ENCODE results near the gene NFIA. TPM values are rescaled to one million over a fixed set of nuclear protein-coding genes. Genes with fewer than 3 reads are reported as not detected.

NFIA gene
- total and polyA plus RNA-seq, 9 of the 15 experiments (the other 6 are each of a cell fraction or from before 2014, with no cell fraction given), result 5.3 to 24.9 (median 9.8) TPM

- no peaks in the 10 kb centered on the region for H4K20me1 ChIP-seq (replicated peaks; ENCODE audit: control insufficient read depth, insufficient read depth, low read length)
- H3K79me2 ChIP-seq (ENCODE audit: control insufficient read depth, insufficient read depth, low read length), result peaks cover 78% of the 10 kb centered on the region
- H3K4me1 ChIP-seq (replicated peaks in 1 of 2; ENCODE audit: control insufficient read depth in 2 of 2, insufficient read depth in 2 of 2, low read length in 2 of 2), result peaks cover 6 to 28% of the 10 kb centered on the region in 2 experiments
- H3K4me3 ChIP-seq, result no peak overlapping the region
- CTCF ChIA-PET (ENCODE audit: low intra/inter-chr PET ratio), result no interaction called here
- POLR2A ChIA-PET, result interaction anchor here (0.9 kb wide), 1 partner anchor 12 kb away, joined by 3 read pairs; no protein-coding TSS in a partner anchor
- H3K9me3 ChIP-seq (replicated peaks; ENCODE audit: control insufficient read depth, insufficient read depth, low read depth, low read length), result no peaks in the 10 kb centered on the region
- BruUV-seq (replicated peaks), result no TSS peak
- no peak overlapping the region for H3K4me2 ChIP-seq (ENCODE audit: insufficient read depth, low read length)
- 58% methylated on average over 1 of the region's 1 CpG for whole genome bisulfite sequencing (ENCODE audit: insufficient coverage, low coverage, missing lambda C conversion rate)
- peak in 1 of 4 experiments; percentile 33 for DNase-seq (ENCODE audit: extremely low read depth in 1 of 4, low spot score in 3 of 4)
- intact Hi-C loops (cut with micrococcal nuclease), result no loop called here
- H3K9ac ChIP-seq (ENCODE audit: insufficient read depth in 1 of 2, low read depth in 2 of 2, low read length in 2 of 2), result no peak overlapping the region
- H3K27ac ChIP-seq (ENCODE audit: extremely low read depth, low read depth, low read length), result peak overlapping the region; percentile 27; the same call in 1 of the 3 replicates
- TF ChIP-seq PCBP2 (IDR thresholded peaks at IDR 0.05; ENCODE audit: low read depth, low read length, poor library complexity, severe bottlenecking) (no peak), NR0B1 (IDR thresholded peaks at IDR 0.05; ENCODE audit: partially characterized antibody) (no peak), EGR1 (conservative IDR thresholded peaks at IDR 0.05) (no peak), NFIC (IDR thresholded peaks at IDR 0.05) (peak; percentile 11; the same call in 1 of the 2 replicates)
- TF ChIP-seq, protein P1, sequence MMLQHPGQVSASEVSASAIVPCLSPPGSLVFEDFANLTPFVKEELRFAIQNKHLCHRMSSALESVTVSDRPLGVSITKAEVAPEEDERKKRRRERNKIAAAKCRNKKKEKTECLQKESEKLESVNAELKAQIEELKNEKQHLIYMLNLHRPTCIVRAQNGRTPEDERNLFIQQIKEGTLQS (IDR thresholded peaks at IDR 0.05), result peak; percentile 56
- TF ChIP-seq, protein P1 (CRISPR knock-in tag; conservative IDR thresholded peaks at IDR 0.05), result no peak
- no peaks in the 10 kb centered on the region for H3K9me1 ChIP-seq (ENCODE audit: control insufficient read depth, insufficient read depth, low read length)
- in situ Hi-C loops (cut with MboI), result no loop called here
- H3K27me3 ChIP-seq (ENCODE audit: control insufficient read depth in 2 of 2, insufficient read depth in 2 of 2, low read length in 2 of 2), result no peaks in the 10 kb centered on the region
- no peak overlapping the region for H2AFZ ChIP-seq (ENCODE audit: low read depth, low read length)
- FAIRE-seq, result no peak
- peak; percentile 34 for ATAC-seq
- no peaks in the 10 kb centered on the region for H3K36me3 ChIP-seq (ENCODE audit: control insufficient read depth, insufficient read depth, low read length)
Measured at GRCh38 chr1:61244114-61244513, 161.8 kb downstream of the NFIA start.
